ENCODE data around the gene ATF2. TPM values are rescaled to one million over a fixed set of nuclear protein-coding genes. Genes with fewer than 3 reads are reported as not detected.

ATF2 gene
- total and polyA plus RNA-seq, 9 of the 15 experiments (the other 6 are each of a cell fraction or from before 2014, with no cell fraction given), result 24.2 to 111 (median 45.9) TPM

DNA sequence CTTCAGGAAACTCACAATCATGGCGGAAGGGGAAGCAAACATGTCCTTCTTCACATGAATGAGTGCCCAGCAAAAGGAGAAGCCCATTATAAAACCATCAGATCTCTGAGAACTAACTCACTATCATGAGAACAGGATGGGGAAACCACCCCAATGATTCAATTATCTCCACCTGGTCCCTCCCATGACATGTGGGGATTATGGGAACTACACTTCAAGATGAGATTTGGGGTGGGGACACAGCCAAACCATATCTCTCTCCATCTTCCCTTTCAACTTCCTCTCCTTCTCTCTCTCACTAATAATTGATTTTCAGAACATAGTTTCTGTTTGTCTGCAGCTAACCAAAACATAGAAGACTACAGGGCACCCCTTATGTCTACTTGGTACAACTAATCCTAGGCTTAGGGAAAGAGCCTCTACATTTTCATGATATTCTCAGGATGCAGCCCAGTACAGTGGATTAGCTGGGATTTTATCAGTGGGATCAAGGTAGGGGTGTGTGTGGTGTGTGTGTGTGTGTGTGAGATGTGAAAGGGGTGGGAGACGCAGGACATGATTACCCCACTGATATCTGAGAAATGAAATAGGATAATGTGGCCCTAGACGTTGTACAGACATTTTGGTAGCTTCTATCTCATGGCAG, 2.8 kb upstream of the ATF2 start (continued):
- TF ChIP-seq, protein P1, sequence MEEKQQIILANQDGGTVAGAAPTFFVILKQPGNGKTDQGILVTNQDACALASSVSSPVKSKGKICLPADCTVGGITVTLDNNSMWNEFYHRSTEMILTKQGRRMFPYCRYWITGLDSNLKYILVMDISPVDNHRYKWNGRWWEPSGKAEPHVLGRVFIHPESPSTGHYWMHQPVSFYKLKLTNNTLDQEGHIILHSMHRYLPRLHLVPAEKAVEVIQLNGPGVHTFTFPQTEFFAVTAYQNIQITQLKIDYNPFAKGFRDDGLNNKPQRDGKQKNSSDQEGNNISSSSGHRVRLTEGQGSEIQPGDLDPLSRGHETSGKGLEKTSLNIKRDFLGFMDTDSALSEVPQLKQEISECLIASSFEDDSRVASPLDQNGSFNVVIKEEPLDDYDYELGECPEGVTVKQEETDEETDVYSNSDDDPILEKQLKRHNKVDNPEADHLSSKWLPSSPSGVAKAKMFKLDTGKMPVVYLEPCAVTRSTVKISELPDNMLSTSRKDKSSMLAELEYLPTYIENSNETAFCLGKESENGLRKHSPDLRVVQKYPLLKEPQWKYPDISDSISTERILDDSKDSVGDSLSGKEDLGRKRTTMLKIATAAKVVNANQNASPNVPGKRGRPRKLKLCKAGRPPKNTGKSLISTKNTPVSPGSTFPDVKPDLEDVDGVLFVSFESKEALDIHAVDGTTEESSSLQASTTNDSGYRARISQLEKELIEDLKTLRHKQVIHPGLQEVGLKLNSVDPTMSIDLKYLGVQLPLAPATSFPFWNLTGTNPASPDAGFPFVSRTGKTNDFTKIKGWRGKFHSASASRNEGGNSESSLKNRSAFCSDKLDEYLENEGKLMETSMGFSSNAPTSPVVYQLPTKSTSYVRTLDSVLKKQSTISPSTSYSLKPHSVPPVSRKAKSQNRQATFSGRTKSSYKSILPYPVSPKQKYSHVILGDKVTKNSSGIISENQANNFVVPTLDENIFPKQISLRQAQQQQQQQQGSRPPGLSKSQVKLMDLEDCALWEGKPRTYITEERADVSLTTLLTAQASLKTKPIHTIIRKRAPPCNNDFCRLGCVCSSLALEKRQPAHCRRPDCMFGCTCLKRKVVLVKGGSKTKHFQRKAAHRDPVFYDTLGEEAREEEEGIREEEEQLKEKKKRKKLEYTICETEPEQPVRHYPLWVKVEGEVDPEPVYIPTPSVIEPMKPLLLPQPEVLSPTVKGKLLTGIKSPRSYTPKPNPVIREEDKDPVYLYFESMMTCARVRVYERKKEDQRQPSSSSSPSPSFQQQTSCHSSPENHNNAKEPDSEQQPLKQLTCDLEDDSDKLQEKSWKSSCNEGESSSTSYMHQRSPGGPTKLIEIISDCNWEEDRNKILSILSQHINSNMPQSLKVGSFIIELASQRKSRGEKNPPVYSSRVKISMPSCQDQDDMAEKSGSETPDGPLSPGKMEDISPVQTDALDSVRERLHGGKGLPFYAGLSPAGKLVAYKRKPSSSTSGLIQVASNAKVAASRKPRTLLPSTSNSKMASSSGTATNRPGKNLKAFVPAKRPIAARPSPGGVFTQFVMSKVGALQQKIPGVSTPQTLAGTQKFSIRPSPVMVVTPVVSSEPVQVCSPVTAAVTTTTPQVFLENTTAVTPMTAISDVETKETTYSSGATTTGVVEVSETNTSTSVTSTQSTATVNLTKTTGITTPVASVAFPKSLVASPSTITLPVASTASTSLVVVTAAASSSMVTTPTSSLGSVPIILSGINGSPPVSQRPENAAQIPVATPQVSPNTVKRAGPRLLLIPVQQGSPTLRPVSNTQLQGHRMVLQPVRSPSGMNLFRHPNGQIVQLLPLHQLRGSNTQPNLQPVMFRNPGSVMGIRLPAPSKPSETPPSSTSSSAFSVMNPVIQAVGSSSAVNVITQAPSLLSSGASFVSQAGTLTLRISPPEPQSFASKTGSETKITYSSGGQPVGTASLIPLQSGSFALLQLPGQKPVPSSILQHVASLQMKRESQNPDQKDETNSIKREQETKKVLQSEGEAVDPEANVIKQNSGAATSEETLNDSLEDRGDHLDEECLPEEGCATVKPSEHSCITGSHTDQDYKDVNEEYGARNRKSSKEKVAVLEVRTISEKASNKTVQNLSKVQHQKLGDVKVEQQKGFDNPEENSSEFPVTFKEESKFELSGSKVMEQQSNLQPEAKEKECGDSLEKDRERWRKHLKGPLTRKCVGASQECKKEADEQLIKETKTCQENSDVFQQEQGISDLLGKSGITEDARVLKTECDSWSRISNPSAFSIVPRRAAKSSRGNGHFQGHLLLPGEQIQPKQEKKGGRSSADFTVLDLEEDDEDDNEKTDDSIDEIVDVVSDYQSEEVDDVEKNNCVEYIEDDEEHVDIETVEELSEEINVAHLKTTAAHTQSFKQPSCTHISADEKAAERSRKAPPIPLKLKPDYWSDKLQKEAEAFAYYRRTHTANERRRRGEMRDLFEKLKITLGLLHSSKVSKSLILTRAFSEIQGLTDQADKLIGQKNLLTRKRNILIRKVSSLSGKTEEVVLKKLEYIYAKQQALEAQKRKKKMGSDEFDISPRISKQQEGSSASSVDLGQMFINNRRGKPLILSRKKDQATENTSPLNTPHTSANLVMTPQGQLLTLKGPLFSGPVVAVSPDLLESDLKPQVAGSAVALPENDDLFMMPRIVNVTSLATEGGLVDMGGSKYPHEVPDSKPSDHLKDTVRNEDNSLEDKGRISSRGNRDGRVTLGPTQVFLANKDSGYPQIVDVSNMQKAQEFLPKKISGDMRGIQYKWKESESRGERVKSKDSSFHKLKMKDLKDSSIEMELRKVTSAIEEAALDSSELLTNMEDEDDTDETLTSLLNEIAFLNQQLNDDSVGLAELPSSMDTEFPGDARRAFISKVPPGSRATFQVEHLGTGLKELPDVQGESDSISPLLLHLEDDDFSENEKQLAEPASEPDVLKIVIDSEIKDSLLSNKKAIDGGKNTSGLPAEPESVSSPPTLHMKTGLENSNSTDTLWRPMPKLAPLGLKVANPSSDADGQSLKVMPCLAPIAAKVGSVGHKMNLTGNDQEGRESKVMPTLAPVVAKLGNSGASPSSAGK (IDR thresholded peaks at IDR 0.05), result no peak
- no peak for TF ChIP-seq FOXP1 (CRISPR knock-in tag; IDR thresholded peaks at IDR 0.05)
- peak; percentile 68; the same call in 1 of the 2 replicates for TF ChIP-seq MTA1 (IDR thresholded peaks at IDR 0.05; ENCODE audit: borderline replicate concordance)
- no peak for TF ChIP-seq NELFE (IDR thresholded peaks at IDR 0.05; ENCODE audit: insufficient read depth, insufficient read length)
- TF ChIP-seq ZC3H8 (IDR thresholded peaks at IDR 0.05), result no peak
- peak; percentile 34; the same call in 1 of the 2 replicates for TF ChIP-seq ARID1B (IDR thresholded peaks at IDR 0.05)
- no peak for TF ChIP-seq ZNF57 (CRISPR knock-in tag; IDR thresholded peaks at IDR 0.05)
- peak; percentile 47 for TF ChIP-seq POLR2B (IDR thresholded peaks at IDR 0.05; ENCODE audit: low read depth, partially characterized antibody)
- no peak for TF ChIP-seq RBM17 (IDR thresholded peaks at IDR 0.05; ENCODE audit: borderline replicate concordance, low read depth, low read length)
- peak; percentile 64 for TF ChIP-seq DPF2 (IDR thresholded peaks at IDR 0.05)
- TF ChIP-seq, protein P2, sequence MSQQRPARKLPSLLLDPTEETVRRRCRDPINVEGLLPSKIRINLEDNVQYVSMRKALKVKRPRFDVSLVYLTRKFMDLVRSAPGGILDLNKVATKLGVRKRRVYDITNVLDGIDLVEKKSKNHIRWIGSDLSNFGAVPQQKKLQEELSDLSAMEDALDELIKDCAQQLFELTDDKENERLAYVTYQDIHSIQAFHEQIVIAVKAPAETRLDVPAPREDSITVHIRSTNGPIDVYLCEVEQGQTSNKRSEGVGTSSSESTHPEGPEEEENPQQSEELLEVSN (IDR thresholded peaks at IDR 0.05; ENCODE audit: borderline replicate concordance in 1 of 2, extremely low read depth in 1 of 2, insufficient read depth in 1 of 2, insufficient read length in 1 of 2, low read depth in 1 of 2, low read length in 1 of 2, poor library complexity in 1 of 2, severe bottlenecking in 1 of 2), result no peak
- TF ChIP-seq RAD51 (IDR thresholded peaks at IDR 0.05; ENCODE audit: borderline replicate concordance, low read depth), result no peak
- TF ChIP-seq NFE2L1 (tag; IDR thresholded peaks at IDR 0.05; ENCODE audit: borderline replicate concordance, low read depth), result no peak
- TF ChIP-seq ZNF41 (CRISPR knock-in tag; conservative IDR thresholded peaks at IDR 0.05), result 0 out of 2 replicates have a peak, but pooled peaks have one; percentile 5
- TF ChIP-seq, protein P3, sequence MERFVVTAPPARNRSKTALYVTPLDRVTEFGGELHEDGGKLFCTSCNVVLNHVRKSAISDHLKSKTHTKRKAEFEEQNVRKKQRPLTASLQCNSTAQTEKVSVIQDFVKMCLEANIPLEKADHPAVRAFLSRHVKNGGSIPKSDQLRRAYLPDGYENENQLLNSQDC (CRISPR knock-in tag; IDR thresholded peaks at IDR 0.05), result no peak
